Measurements from ENCODE around the gene ATP5IF1.

DNA sequence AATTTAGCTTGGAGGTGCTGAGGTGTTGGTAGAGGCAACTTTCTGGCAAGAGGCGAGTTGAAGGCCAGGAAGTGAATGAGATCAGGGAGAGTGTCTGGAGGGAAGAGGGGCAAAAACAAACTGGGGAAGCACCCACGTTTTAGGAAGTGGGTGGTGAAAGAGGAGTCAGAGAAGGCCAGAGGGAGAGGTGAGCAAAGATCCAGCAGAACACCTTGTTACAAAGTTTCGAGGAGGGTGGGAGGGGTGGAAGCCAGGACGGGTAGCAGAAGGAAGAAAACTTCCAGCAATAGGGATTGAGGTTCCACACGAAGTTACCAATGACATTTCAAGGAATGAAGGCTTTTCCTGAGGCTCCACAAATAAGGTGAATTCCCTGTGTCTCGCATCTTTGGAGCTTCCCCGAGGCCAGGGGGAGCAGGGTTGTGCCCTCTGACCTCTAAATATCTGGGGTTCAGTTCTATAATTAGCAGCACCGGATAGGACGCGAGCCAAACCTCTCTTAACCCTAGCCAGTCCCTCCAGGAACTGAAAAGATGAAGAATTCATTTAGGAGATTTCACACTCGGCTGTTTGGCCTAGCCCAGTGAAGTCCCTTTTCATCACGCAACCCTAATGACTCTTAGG, 22.8 kb downstream of the ATP5IF1 start:
- TF ChIP-seq, protein P1, sequence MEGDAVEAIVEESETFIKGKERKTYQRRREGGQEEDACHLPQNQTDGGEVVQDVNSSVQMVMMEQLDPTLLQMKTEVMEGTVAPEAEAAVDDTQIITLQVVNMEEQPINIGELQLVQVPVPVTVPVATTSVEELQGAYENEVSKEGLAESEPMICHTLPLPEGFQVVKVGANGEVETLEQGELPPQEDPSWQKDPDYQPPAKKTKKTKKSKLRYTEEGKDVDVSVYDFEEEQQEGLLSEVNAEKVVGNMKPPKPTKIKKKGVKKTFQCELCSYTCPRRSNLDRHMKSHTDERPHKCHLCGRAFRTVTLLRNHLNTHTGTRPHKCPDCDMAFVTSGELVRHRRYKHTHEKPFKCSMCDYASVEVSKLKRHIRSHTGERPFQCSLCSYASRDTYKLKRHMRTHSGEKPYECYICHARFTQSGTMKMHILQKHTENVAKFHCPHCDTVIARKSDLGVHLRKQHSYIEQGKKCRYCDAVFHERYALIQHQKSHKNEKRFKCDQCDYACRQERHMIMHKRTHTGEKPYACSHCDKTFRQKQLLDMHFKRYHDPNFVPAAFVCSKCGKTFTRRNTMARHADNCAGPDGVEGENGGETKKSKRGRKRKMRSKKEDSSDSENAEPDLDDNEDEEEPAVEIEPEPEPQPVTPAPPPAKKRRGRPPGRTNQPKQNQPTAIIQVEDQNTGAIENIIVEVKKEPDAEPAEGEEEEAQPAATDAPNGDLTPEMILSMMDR (IDR thresholded peaks at IDR 0.05): no peak
- TF ChIP-seq EZH2 (IDR thresholded peaks at IDR 0.05; ENCODE audit: borderline replicate concordance, insufficient read depth, low read depth, low read length, poor library complexity, severe bottlenecking): no peak
